Mammary epithelial cell (primary cell): Measurements from ENCODE around the gene ACADS.

Experiments
- CTCF ChIP-seq, 2 donors: IDR thresholded peaks in 1 of 2; conservative IDR thresholded peaks in 1 of 2; 2 replicates each; pipeline ENCODE4 v1.5.1; 2011 to 2012; ENCODE audit warnings: inconsistent platforms in 2 of 2, low read length in 2 of 2, mild to moderate bottlenecking in 2 of 2, control low read depth in 1 of 2, low read depth in 1 of 2; ENCODE audit not compliant: insufficient read depth in 1 of 2; ENCODE audit errors: extremely low read depth in 1 of 2
- EZH2 ChIP-seq: IDR thresholded peaks from 2 replicates; pipeline ENCODE4 v1.6.1; 2012; ENCODE audit warnings: low read length, inconsistent platforms, borderline replicate concordance

GRCh38 chr12:120678572-120678971 is 47.1 kb upstream of the ACADS start:
- TF ChIP-seq CTCF (conservative IDR thresholded peaks at IDR 0.05 in 1 of 2, IDR thresholded peaks at IDR 0.05 in 1 of 2; ENCODE audit: extremely low read depth in 1 of 2, insufficient read depth in 1 of 2, low read depth in 1 of 2, low read length in 2 of 2) (no peak), EZH2 (no peak)
